ENCODE data around the gene SEPTIN5. TPM values are rescaled to one million over a fixed set of nuclear protein-coding genes. Genes with fewer than 3 reads are reported as not detected.
A peak's percentile ranks its signal among the peaks of the same experiment; 100 is the strongest.

SEPTIN5 gene
- total RNA-seq, 1 experiment from 2014 or later = 1.00 TPM

- H3K27me3 ChIP-seq (replicated peaks; ENCODE audit: control insufficient read depth, insufficient read depth, low read length) = no peaks in the 10 kb centered on the region
- CTCF ChIA-PET = interaction anchor here (0.6 to 1.8 kb wide), 5 partner anchors 8 to 39 kb away, joined by 3 to 8 read pairs (median 4); no protein-coding TSS in a partner anchor
- POLR2A ChIA-PET = no interaction called here
Observed at GRCh38 chr22:19761725-19762567, 47.6 kb downstream of the SEPTIN5 start.

DNA sequence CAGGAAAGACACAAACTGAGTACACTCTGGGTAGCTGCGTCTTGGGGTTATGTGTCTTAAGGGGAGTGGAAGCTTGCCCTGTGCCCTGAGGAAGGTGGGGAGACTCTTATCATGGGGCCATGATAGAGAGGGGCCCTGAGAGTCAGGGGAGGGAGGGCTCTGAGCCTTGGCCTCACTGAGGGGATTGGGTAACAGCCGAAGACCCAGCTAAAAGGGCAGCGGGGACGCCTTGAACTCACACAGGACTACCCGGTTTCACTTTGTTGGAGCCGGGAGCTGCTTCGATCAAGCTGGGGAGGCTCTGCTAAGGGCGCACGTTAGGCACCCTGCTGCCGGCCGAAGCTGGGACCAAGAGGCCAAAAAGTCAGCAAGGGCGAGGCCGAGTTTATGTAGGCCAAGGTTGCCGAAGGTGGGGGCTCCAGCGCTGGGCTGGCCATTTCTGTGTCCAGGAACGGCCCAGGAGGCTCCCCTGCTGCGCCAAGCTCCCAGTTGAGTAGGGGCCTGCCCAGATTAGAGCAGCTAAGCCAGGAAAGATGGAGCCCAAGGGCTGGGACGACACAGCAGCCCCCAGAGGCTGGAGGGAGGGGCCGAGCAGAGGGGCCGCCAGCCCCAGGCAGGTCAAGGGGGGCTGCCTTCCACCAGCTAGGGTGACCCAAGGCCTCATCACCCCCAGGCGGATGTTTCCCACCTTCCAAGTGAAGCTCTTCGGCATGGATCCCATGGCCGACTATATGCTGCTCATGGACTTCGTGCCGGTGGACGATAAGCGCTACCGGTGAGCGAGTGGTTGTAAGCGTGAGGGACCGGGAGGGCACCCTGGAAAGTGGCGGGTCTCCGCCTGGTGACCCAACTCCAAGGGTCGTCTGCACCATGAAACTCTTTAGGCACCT lies 48.5 kb downstream of the SEPTIN5 start:
- POLR2A ChIA-PET = no interaction called here
- no peak overlapping the region for H3K4me3 ChIP-seq (ENCODE audit: low read depth, low read length)
- Mint-ChIP-seq H3K36me3 (ENCODE audit: insufficient read depth, unreplicated experiment) (no peaks in the 10 kb centered on the region), H3K4me3 (ENCODE audit: unreplicated experiment) (no peak overlapping the region), H3K27me3 (ENCODE audit: insufficient read depth, unreplicated experiment) (peaks cover 7% of the 10 kb centered on the region), H3K9me3 (ENCODE audit: unreplicated experiment) (no peaks in the 10 kb centered on the region), H3K27ac (ENCODE audit: unreplicated experiment) (no peak overlapping the region), H3K4me1 (ENCODE audit: low read depth, unreplicated experiment) (peaks cover 12% of the 10 kb centered on the region)
- intact Hi-C loops (cut with micrococcal nuclease; ENCODE audit: unreplicated experiment) = no loop called here
- CTCF ChIA-PET = interaction anchor here (1.5 kb wide), 1 partner anchor 33 kb away, joined by 4 read pairs; no protein-coding TSS in a partner anchor
- H3K27me3 ChIP-seq (replicated peaks; ENCODE audit: control insufficient read depth, insufficient read depth, low read length) = no peaks in the 10 kb centered on the region
- no peaks in the 10 kb centered on the region for H3K36me3 ChIP-seq (ENCODE audit: control insufficient read depth, insufficient read depth, low read length)
- H3K4me1 ChIP-seq = peaks cover 12% of the 10 kb centered on the region
- BruUV-seq (replicated peaks) = no TSS peak
- no peaks in the 10 kb centered on the region for H3K9me3 ChIP-seq
- TF ChIP-seq, protein P1, sequence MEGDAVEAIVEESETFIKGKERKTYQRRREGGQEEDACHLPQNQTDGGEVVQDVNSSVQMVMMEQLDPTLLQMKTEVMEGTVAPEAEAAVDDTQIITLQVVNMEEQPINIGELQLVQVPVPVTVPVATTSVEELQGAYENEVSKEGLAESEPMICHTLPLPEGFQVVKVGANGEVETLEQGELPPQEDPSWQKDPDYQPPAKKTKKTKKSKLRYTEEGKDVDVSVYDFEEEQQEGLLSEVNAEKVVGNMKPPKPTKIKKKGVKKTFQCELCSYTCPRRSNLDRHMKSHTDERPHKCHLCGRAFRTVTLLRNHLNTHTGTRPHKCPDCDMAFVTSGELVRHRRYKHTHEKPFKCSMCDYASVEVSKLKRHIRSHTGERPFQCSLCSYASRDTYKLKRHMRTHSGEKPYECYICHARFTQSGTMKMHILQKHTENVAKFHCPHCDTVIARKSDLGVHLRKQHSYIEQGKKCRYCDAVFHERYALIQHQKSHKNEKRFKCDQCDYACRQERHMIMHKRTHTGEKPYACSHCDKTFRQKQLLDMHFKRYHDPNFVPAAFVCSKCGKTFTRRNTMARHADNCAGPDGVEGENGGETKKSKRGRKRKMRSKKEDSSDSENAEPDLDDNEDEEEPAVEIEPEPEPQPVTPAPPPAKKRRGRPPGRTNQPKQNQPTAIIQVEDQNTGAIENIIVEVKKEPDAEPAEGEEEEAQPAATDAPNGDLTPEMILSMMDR (IDR thresholded peaks at IDR 0.05; ENCODE audit: insufficient read depth in 1 of 2, low read depth in 1 of 2, low read length in 1 of 2, severe bottlenecking in 1 of 2, unreplicated experiment in 1 of 2) = no peak
- no peak for DNase-seq

More at GRCh38 chr22:19761725-19762567, 47.6 kb downstream of the SEPTIN5 start:
- H3K36me3 Mint-ChIP-seq (ENCODE audit: insufficient read depth, unreplicated experiment) = no peaks in the 10 kb centered on the region
- peaks cover 7% of the 10 kb centered on the region for H3K27me3 Mint-ChIP-seq (ENCODE audit: insufficient read depth, unreplicated experiment)
- TF ChIP-seq, protein P1 (IDR thresholded peaks at IDR 0.05; ENCODE audit: insufficient read depth in 1 of 2, low read depth in 1 of 2, low read length in 1 of 2, severe bottlenecking in 1 of 2, unreplicated experiment in 1 of 2) = no peak
- DNase-seq = no peak
- no peak overlapping the region for H3K4me3 ChIP-seq (ENCODE audit: low read depth, low read length)
- H3K4me1 ChIP-seq = peaks cover 12% of the 10 kb centered on the region
- BruUV-seq (replicated peaks) = no TSS peak
- H3K27ac Mint-ChIP-seq (ENCODE audit: unreplicated experiment) = no peak overlapping the region
- H3K4me3 Mint-ChIP-seq (ENCODE audit: unreplicated experiment) = peak overlapping the region; percentile 66
- peaks cover 17% of the 10 kb centered on the region for H3K4me1 Mint-ChIP-seq (ENCODE audit: low read depth, unreplicated experiment)
- intact Hi-C loops (cut with micrococcal nuclease; ENCODE audit: unreplicated experiment) = no loop called here
- no peaks in the 10 kb centered on the region for H3K36me3 ChIP-seq (ENCODE audit: control insufficient read depth, insufficient read depth, low read length)
- H3K9me3 Mint-ChIP-seq (ENCODE audit: unreplicated experiment) = no peaks in the 10 kb centered on the region
- no peaks in the 10 kb centered on the region for H3K9me3 ChIP-seq

All from Caco-2 (cell line).